Uterus (tissue), 2 donors: ENCODE results near the gene TSPAN5.

Experiments used
- CTCF ChIP-seq, 4 experiments: fragments of 200-600 bp in 2 of 4; fragments of 450-650 bp in 2 of 4; sonication (generic) in 2 of 4; IDR thresholded peaks; one replicate each; pipeline ENCODE4 v1.5.1; 2016 to 2019; ENCODE audit warnings: antibody characterized with exemption in 4 of 4, mild to moderate bottlenecking in 2 of 4, moderate library complexity in 1 of 4
- POLR2A ChIP-seq, 2 donors: fragments of 450-650 bp; IDR thresholded peaks; one replicate each; pipeline ENCODE4 v1.6.1; 2016; ENCODE audit warnings: antibody characterized with exemption in 2 of 2, mild to moderate bottlenecking in 1 of 2, moderate library complexity in 1 of 2

GRCh38 chr4:98634061-98634460 is 24.4 kb downstream of the TSPAN5 start:
- no peak for TF ChIP-seq CTCF (IDR thresholded peaks at IDR 0.05)
- TF ChIP-seq POLR2A (IDR thresholded peaks at IDR 0.05), result no peak
